ENCODE data around the gene LYRM4. TPM values are rescaled to one million over a fixed set of nuclear protein-coding genes. Genes with fewer than 3 reads are reported as not detected.

Gene LYRM4
- total and polyA plus RNA-seq, 2 experiments from 2014 or later: 51.0 to 62.0 TPM

DNA sequence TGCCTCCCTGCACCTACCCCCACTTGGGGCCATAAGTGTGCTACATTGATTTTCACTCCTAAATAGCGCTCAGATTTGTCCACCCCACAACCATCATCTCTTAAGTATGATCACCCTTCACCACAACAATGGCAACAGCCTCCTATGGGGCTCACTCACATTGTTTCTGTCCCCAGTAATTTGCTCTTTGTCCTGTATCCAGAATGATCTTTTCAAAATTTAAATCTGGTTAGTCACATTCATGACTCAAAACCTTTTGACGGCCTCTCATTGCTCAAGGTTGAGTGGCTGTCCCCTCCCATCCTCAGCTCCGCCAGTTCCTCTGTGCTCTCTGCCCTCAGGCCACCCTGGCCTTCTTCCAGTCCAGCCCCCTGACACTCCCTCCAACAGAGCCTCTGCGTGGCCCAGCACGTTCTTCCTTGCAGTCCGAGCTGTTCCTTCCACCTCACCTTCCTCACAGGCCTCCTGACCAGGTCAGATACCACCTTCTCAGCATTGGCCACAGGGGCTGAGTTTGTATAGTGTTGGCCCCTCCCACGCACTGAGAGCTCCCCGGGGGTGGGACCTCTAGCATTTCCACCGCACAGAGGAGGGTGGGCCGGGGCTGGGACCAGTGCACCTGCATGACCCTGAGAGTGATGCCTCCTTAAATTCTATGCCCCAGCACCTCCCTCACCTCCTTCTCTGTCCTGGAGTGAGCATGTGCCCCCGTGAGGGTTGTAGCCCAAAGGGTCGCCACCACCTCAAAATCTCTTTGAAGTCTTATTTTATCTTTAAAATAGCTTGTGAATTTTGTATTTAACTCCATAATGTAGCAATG, 178.1 kb downstream of the LYRM4 start:
- Histone ChIP-seq H4K20me1 (replicated peaks; ENCODE audit: insufficient read depth) (no peaks in the 10 kb centered on the region; the same call in 1 of the 2 replicates), H3K4me2 (no peak overlapping the region), H2AFZ (no peak overlapping the region), H3K4me3 (no peak overlapping the region), H3K4me1 (ENCODE audit: insufficient read depth) (peaks cover 10% of the 10 kb centered on the region; the same call in 1 of the 2 replicates), H3K36me3 (ENCODE audit: insufficient read depth) (no peaks in the 10 kb centered on the region; the same call in 1 of the 2 replicates), H3F3A (replicated peaks; ENCODE audit: low read depth) (0 out of 2 replicates have a peak, but pooled peaks cover 3% of the 10 kb centered on the region), H3K27ac (ENCODE audit: low read depth) (no peak overlapping the region), H3K9me2 (ENCODE audit: insufficient read depth) (no peaks in the 10 kb centered on the region), H3K79me2 (replicated peaks; ENCODE audit: insufficient read depth) (no peaks in the 10 kb centered on the region), H3K27me3 (ENCODE audit: insufficient read depth) (peaks cover 66% of the 10 kb centered on the region)
- TF ChIP-seq STAT1 (IDR thresholded peaks at IDR 0.05; ENCODE audit: unreplicated experiment): no peak
- no peak for TF ChIP-seq NANOG (IDR thresholded peaks at IDR 0.05; ENCODE audit: borderline replicate concordance)
- TF ChIP-seq JUNB (IDR thresholded peaks at IDR 0.05; ENCODE audit: unreplicated experiment): no peak
- Mint-ChIP-seq H3K27ac (no peak overlapping the region), H3K4me1 (peaks cover 6% of the 10 kb centered on the region), H3K27me3 (ENCODE audit: insufficient read depth, low read depth, poor library complexity) (peaks cover 49% of the 10 kb centered on the region), H3K36me3 (ENCODE audit: low read depth) (peaks cover 3% of the 10 kb centered on the region; the same call in 2 of the 3 replicates), H3K4me3 (no peak overlapping the region), H3K9me3 (peaks cover 8% of the 10 kb centered on the region; the same call in 2 of the 3 replicates)
- no peak for DNase-seq (ENCODE audit: low spot score)
- ATAC-seq: no peak

DNA sequence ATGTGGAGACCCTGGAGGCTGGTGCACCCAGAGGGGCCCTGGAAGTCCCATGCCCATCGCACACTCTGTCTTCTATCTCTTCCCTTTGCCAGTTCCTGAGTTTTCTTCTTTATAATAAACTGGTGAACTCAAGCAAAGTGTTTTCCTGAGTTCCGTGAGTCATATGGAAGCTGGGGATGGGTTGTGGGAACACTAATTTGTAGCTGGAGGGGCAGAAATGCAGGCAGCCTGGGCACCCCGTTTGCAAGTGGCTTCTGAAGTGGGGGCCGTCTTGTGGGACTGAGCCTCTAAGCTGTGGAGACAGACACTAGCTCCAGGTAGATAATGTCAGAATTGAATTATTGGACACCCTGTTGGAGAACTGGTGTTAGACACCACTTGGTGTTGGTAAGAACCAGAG, 178.8 kb downstream of the LYRM4 start:
- Histone ChIP-seq H3K9me2 (ENCODE audit: insufficient read depth) (no peaks in the 10 kb centered on the region), H3K79me2 (replicated peaks; ENCODE audit: insufficient read depth) (no peaks in the 10 kb centered on the region), H2AFZ (no peak overlapping the region), H3K27ac (ENCODE audit: low read depth) (no peak overlapping the region), H3K4me2 (no peak overlapping the region), H3K4me3 (no peak overlapping the region), H3F3A (replicated peaks; ENCODE audit: low read depth) (0 out of 2 replicates have a peak, but pooled peaks cover 3% of the 10 kb centered on the region), H3K27me3 (ENCODE audit: insufficient read depth) (peaks cover 58% of the 10 kb centered on the region), H3K4me1 (ENCODE audit: insufficient read depth) (peaks cover 3% of the 10 kb centered on the region; the same call in 1 of the 2 replicates), H3K36me3 (ENCODE audit: insufficient read depth) (no peaks in the 10 kb centered on the region; the same call in 1 of the 2 replicates), H4K20me1 (replicated peaks; ENCODE audit: insufficient read depth) (no peaks in the 10 kb centered on the region; the same call in 1 of the 2 replicates)
- ATAC-seq: no peak
- Mint-ChIP-seq H3K36me3 (ENCODE audit: low read depth) (peaks cover 3% of the 10 kb centered on the region; the same call in 2 of the 3 replicates), H3K27me3 (ENCODE audit: insufficient read depth, low read depth, poor library complexity) (peaks cover 42% of the 10 kb centered on the region), H3K27ac (no peak overlapping the region), H3K4me1 (peaks cover 3% of the 10 kb centered on the region; the same call in 1 of the 3 replicates), H3K9me3 (peaks cover 8% of the 10 kb centered on the region; the same call in 2 of the 3 replicates), H3K4me3 (no peak overlapping the region)
- TF ChIP-seq EZH2 (IDR thresholded peaks at IDR 0.05; ENCODE audit: low read depth, unreplicated experiment) (no peak), STAT1 (IDR thresholded peaks at IDR 0.05; ENCODE audit: unreplicated experiment) (no peak), POLR2AphosphoS5 (IDR thresholded peaks at IDR 0.05; ENCODE audit: low read depth) (no peak), ZNF114 (CRISPR knock-in tag; IDR thresholded peaks at IDR 0.05) (no peak)
- TF ChIP-seq, protein P1, sequence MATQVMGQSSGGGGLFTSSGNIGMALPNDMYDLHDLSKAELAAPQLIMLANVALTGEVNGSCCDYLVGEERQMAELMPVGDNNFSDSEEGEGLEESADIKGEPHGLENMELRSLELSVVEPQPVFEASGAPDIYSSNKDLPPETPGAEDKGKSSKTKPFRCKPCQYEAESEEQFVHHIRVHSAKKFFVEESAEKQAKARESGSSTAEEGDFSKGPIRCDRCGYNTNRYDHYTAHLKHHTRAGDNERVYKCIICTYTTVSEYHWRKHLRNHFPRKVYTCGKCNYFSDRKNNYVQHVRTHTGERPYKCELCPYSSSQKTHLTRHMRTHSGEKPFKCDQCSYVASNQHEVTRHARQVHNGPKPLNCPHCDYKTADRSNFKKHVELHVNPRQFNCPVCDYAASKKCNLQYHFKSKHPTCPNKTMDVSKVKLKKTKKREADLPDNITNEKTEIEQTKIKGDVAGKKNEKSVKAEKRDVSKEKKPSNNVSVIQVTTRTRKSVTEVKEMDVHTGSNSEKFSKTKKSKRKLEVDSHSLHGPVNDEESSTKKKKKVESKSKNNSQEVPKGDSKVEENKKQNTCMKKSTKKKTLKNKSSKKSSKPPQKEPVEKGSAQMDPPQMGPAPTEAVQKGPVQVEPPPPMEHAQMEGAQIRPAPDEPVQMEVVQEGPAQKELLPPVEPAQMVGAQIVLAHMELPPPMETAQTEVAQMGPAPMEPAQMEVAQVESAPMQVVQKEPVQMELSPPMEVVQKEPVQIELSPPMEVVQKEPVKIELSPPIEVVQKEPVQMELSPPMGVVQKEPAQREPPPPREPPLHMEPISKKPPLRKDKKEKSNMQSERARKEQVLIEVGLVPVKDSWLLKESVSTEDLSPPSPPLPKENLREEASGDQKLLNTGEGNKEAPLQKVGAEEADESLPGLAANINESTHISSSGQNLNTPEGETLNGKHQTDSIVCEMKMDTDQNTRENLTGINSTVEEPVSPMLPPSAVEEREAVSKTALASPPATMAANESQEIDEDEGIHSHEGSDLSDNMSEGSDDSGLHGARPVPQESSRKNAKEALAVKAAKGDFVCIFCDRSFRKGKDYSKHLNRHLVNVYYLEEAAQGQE (IDR thresholded peaks at IDR 0.05; ENCODE audit: unreplicated experiment): no peak
- DNase-seq (ENCODE audit: low spot score): no peak
